GM12878 (cell line): ENCODE data around the gene KIF20B. TPM values are rescaled to one million over a fixed set of nuclear protein-coding genes. Genes with fewer than 3 reads are reported as not detected.

Experiments used
- ATAC-seq: fragments of 200-7000 bp; cut with Tn5 transposase; 3 replicates; pipeline ENCODE4 v1.9.1; 2020; ENCODE audit warnings: mild to moderate bottlenecking, moderate library complexity
- BruUV-seq: library from RNA; stranded (reverse); fragments of 400-500 nt; replicated peaks from 2 replicates; lab custom pipeline; 2021; lab: Mats Ljungman, UMichigan
- CTCF ChIA-PET: fragments of 300-600 bp; sonication (Branson Sonifier 250); formaldehyde crosslinking; extraction: SDS; loops from one replicate; lab custom pipeline; 2021; ENCODE audit warnings: inconsistent platforms; lab: Yijun Ruan, JAX
- POLR2A ChIA-PET: fragments of 350-600 bp; formaldehyde crosslinking; extraction: SDS; loops from one replicate; lab custom pipeline; 2021; ENCODE audit warnings: inconsistent platforms; lab: Charles Lee
- RAD21 ChIA-PET: fragments of 300-600 bp; sonication (Branson Sonifier 250); formaldehyde crosslinking; loops from one replicate; lab custom pipeline; 2023; ENCODE audit warnings: antibody characterized with exemption; ENCODE audit not compliant: unreplicated experiment; lab: Charles Lee
- SMC1A ChIA-PET: fragments of 300-600 bp; sonication (Branson Sonifier 250); formaldehyde crosslinking; loops from one replicate; lab custom pipeline; 2023; ENCODE audit not compliant: unreplicated experiment, uncharacterized antibody; lab: Charles Lee
- DNase-seq: peaks from one replicate; pipeline ENCODE4 v3.0.0-alpha.2; 2011; ENCODE audit warnings: low read depth, low spot score
- FAIRE-seq: peaks from 3 replicates; lab custom pipeline; 2011; peaks lifted over from hg19 to GRCh38; lab: Jason Lieb, UNC
- H2AFZ ChIP-seq: 2 replicates; pipeline ENCODE4 v1.6.0; 2011; ENCODE audit warnings: low read depth, low read length, control low read depth; ENCODE audit not compliant: control insufficient read depth
- H3K27ac ChIP-seq: 2 replicates; pipeline ENCODE4 v1.5.1; 2011; ENCODE audit warnings: control low read depth; ENCODE audit not compliant: control insufficient read depth, insufficient read depth
- H3K27me3 ChIP-seq, 2 experiments: replicated peaks in 1 of 2; 2 replicates each; pipeline versions ENCODE4 v1.6.0 to v1.6.1; 2011; ENCODE audit warnings: low read length in 1 of 2; ENCODE audit not compliant: control insufficient read depth in 2 of 2, insufficient read depth in 2 of 2
- H3K36me3 ChIP-seq, 2 experiments: 2 replicates each; pipeline ENCODE4 v1.5.1; 2011; ENCODE audit warnings: low read length in 1 of 2; ENCODE audit not compliant: control insufficient read depth in 2 of 2, insufficient read depth in 2 of 2
- H3K4me1 ChIP-seq: 2 replicates; pipeline ENCODE4 v1.6.1; 2011; ENCODE audit warnings: mild to moderate bottlenecking, low read length, moderate library complexity, mixed read lengths; ENCODE audit not compliant: control insufficient read depth, insufficient read depth
- H3K4me2 ChIP-seq: 2 replicates; pipeline ENCODE4 v1.6.0; 2011; ENCODE audit warnings: control low read depth; ENCODE audit not compliant: control insufficient read depth, insufficient read depth
- H3K4me3 ChIP-seq: fragments of 200-600 bp; sonication (generic); 2 replicates; pipeline ENCODE4 v1.5.1; 2016
- H3K79me2 ChIP-seq: 2 replicates; pipeline ENCODE4 v1.6.0; 2011; ENCODE audit warnings: low read length; ENCODE audit not compliant: control insufficient read depth, insufficient read depth
- H3K9ac ChIP-seq: 2 replicates; pipeline ENCODE4 v1.8.0; 2011; ENCODE audit warnings: low read length, control low read depth, mixed read lengths; ENCODE audit not compliant: control insufficient read depth, insufficient read depth
- H3K9me3 ChIP-seq: replicated peaks from 3 replicates; pipeline ENCODE4 v1.5.1; 2011; ENCODE audit warnings: mild to moderate bottlenecking, low read length; ENCODE audit not compliant: control insufficient read depth, insufficient read depth
- H4K20me1 ChIP-seq: 2 replicates; pipeline ENCODE4 v1.6.0; 2011; ENCODE audit not compliant: control insufficient read depth, insufficient read depth
- BRCA1 ChIP-seq: IDR thresholded peaks from 2 replicates; pipeline ENCODE4 v1.6.1; 2011; ENCODE audit warnings: low read depth, low read length, improper control_type of control experiment
- CREB1 ChIP-seq: IDR thresholded peaks from 2 replicates; pipeline ENCODE4 v1.6.1; 2012; ENCODE audit warnings: low read depth, mild to moderate bottlenecking, inconsistent platforms
- EED ChIP-seq: sonication (generic); IDR thresholded peaks from 2 replicates; pipeline ENCODE4 v1.6.1; 2016; ENCODE audit warnings: antibody characterized with exemption, low read depth
- GABPA ChIP-seq: IDR thresholded peaks from 2 replicates; pipeline ENCODE4 v1.6.1; 2014; ENCODE audit warnings: antibody characterized with exemption, low read depth, mild to moderate bottlenecking, inconsistent platforms
- MEF2B ChIP-seq: fragments of 450-650 bp; IDR thresholded peaks from 2 replicates; pipeline ENCODE4 v1.6.1; 2018; ENCODE audit warnings: mild to moderate bottlenecking, moderate library complexity; ENCODE audit not compliant: partially characterized antibody, poor library complexity, severe bottlenecking
- MTA2 ChIP-seq: fragments of 450-650 bp; IDR thresholded peaks from 2 replicates; pipeline ENCODE4 v1.6.1; 2016; ENCODE audit warnings: low read depth, mild to moderate bottlenecking, moderate library complexity
- MYB ChIP-seq: fragments of 150-350 bp; IDR thresholded peaks from 2 replicates; pipeline ENCODE4 v1.6.1; 2014; ENCODE audit warnings: mild to moderate bottlenecking, low read depth, low read length, borderline replicate concordance
- NFXL1 ChIP-seq: fragments of 450-650 bp; IDR thresholded peaks from 2 replicates; pipeline ENCODE4 v1.6.1; 2017; ENCODE audit warnings: antibody characterized with exemption, mild to moderate bottlenecking, borderline replicate concordance
- NR2F1 ChIP-seq: fragments of 450-650 bp; conservative IDR thresholded peaks from 2 replicates; pipeline ENCODE4 v1.6.1; 2017; ENCODE audit warnings: mild to moderate bottlenecking
- POLR2A ChIP-seq: IDR thresholded peaks from 2 replicates; pipeline ENCODE4 v1.6.1; 2011; ENCODE audit warnings: low read depth, mild to moderate bottlenecking, low read length
- TARDBP ChIP-seq: IDR thresholded peaks from 2 replicates; pipeline ENCODE4 v1.6.1; 2016; ENCODE audit warnings: borderline replicate concordance
- WGBS: methylation state at CpG from one replicate; pipeline ENCODE4 v1.1.6; 2016; ENCODE audit warnings: low lambda C conversion rate; ENCODE audit not compliant: insufficient replicate concordance, insufficient coverage; ENCODE audit errors: missing lambda C conversion rate; 5-methylcytosine and 5-hydroxymethylcytosine counted together
- in situ Hi-C: fragments of 300-500 bp; cut with MboI; formaldehyde crosslinking; loops from 9 replicates; pipeline ENCODE4 v1.14.3; 2018; ENCODE audit warnings: mixed read lengths
- intact Hi-C: fragments of 100-400 bp; cut with micrococcal nuclease; formaldehyde crosslinking; loops from one replicate; pipeline ENCODE4 v1.14.2; 2022; ENCODE audit not compliant: unreplicated experiment
- polyA plus RNA-seq, 11 experiments: library from polyadenylated mRNA; depleted of rRNA in 4 of 11; unstranded in 6 of 11; stranded (reverse) in 5 of 11; fragments of >200 nt; fragmentation: Nextera tagmentation in 4 of 11; fragmentation: Illumina TruSeq in 1 of 11; extraction: Ambion mirVana in 4 of 11; extraction: Trizol in 1 of 11; gene quantifications; 1 replicate in 1 of 11; 2 replicates in 10 of 11; pipeline versions ENCODE4 v1.2.1 to v1.2.3, GENCODE V29; 2011 to 2016; ENCODE audit warnings: inconsistent platforms in 2 of 11, missing spikeins in 2 of 11, low read depth in 1 of 11
- total RNA-seq, 4 experiments: library from RNA; depleted of rRNA in 3 of 4; stranded (reverse); fragments of >200 nt in 3 of 4; fragmentation: Illumina TruSeq in 1 of 4; extraction: Trizol in 1 of 4; gene quantifications; 2 replicates each; pipeline versions ENCODE4 v1.2.1 to v1.2.3, GENCODE V29; 2013 to 2021
- TF ChIP-seq, protein P1 (sequence below): IDR thresholded peaks from 2 replicates; pipeline ENCODE4 v1.6.1; 2012; ENCODE audit warnings: improper control_type of control experiment, low read depth, low read length; ENCODE audit not compliant: insufficient replicate concordance
- TF ChIP-seq, protein P2 (sequence below): IDR thresholded peaks from 2 replicates; pipeline ENCODE4 v1.6.1; 2012; ENCODE audit warnings: low read length, inconsistent platforms
- TF ChIP-seq, protein P3 (sequence below): IDR thresholded peaks from 2 replicates; pipeline ENCODE4 v1.6.1; 2012; ENCODE audit warnings: mild to moderate bottlenecking, low read depth, low read length
- TF ChIP-seq, protein P4 (sequence below): fragments of 450-650 bp; IDR thresholded peaks from 2 replicates; pipeline ENCODE4 v1.6.1; 2016; ENCODE audit warnings: mild to moderate bottlenecking

KIF20B gene
- total and polyA plus RNA-seq, 10 of the 15 experiments (the other 5 are each of a cell fraction or from before 2014, with no cell fraction given) = 15.6 to 67.7 (median 44.3) TPM

DNA sequence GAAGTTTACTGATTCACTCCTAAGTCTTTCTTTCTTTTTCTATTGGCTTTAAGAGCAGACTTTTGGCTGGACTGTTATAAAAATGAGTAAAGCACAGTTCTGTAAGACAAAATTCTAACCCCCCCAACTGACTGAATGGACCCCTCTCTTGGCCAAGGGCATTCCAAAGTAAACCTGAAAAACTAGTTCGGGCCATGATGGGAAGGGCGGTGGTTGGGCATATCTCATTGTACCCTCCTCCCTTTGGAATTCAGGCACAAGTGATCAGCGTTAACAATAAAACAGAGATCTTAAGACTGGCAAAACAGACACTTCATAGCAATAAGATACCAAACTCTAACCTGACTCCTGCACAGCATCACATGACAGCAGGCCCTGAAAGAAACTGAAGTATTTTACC is 6.1 kb upstream of the KIF20B start:
- Histone ChIP-seq H3K9ac (no peak overlapping the region), H4K20me1 (no peaks in the 10 kb centered on the region), H3K4me1 (no peaks in the 10 kb centered on the region), H3K79me2 (no peaks in the 10 kb centered on the region), H3K9me3 (no peaks in the 10 kb centered on the region), H3K36me3 (no peaks in the 10 kb centered on the region), H3K4me3 (no peak overlapping the region), H2AFZ (no peak overlapping the region), H3K4me2 (no peak overlapping the region), H3K27me3 (no peaks in the 10 kb centered on the region), H3K27ac (no peak overlapping the region)
- ChIA-PET POLR2A (no interaction called here), CTCF (no interaction called here), SMC1A (no interaction called here), RAD21 (no interaction called here)
- in situ Hi-C loops = no loop called here
- ATAC-seq (no peak), FAIRE-seq (no peak), DNase-seq (no peak)
- intact Hi-C loops = no loop called here
- 94% methylated on average over 3 of the region's 3 CpGs for WGBS
- BruUV-seq = no TSS peak
- TF ChIP-seq MTA2 (no peak), CREB1 (no peak), MEF2B (no peak), MYB (no peak), EED (no peak), NFXL1 (no peak), NR2F1 (no peak), GABPA (no peak), BRCA1 (no peak), TARDBP (no peak), POLR2A (no peak)
- TF ChIP-seq, protein P1, sequence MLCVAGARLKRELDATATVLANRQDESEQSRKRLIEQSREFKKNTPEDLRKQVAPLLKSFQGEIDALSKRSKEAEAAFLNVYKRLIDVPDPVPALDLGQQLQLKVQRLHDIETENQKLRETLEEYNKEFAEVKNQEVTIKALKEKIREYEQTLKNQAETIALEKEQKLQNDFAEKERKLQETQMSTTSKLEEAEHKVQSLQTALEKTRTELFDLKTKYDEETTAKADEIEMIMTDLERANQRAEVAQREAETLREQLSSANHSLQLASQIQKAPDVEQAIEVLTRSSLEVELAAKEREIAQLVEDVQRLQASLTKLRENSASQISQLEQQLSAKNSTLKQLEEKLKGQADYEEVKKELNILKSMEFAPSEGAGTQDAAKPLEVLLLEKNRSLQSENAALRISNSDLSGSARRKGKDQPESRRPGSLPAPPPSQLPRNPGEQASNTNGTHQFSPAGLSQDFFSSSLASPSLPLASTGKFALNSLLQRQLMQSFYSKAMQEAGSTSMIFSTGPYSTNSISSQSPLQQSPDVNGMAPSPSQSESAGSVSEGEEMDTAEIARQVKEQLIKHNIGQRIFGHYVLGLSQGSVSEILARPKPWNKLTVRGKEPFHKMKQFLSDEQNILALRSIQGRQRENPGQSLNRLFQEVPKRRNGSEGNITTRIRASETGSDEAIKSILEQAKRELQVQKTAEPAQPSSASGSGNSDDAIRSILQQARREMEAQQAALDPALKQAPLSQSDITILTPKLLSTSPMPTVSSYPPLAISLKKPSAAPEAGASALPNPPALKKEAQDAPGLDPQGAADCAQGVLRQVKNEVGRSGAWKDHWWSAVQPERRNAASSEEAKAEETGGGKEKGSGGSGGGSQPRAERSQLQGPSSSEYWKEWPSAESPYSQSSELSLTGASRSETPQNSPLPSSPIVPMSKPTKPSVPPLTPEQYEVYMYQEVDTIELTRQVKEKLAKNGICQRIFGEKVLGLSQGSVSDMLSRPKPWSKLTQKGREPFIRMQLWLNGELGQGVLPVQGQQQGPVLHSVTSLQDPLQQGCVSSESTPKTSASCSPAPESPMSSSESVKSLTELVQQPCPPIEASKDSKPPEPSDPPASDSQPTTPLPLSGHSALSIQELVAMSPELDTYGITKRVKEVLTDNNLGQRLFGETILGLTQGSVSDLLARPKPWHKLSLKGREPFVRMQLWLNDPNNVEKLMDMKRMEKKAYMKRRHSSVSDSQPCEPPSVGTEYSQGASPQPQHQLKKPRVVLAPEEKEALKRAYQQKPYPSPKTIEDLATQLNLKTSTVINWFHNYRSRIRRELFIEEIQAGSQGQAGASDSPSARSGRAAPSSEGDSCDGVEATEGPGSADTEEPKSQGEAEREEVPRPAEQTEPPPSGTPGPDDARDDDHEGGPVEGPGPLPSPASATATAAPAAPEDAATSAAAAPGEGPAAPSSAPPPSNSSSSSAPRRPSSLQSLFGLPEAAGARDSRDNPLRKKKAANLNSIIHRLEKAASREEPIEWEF = no peak
- TF ChIP-seq, protein P2, sequence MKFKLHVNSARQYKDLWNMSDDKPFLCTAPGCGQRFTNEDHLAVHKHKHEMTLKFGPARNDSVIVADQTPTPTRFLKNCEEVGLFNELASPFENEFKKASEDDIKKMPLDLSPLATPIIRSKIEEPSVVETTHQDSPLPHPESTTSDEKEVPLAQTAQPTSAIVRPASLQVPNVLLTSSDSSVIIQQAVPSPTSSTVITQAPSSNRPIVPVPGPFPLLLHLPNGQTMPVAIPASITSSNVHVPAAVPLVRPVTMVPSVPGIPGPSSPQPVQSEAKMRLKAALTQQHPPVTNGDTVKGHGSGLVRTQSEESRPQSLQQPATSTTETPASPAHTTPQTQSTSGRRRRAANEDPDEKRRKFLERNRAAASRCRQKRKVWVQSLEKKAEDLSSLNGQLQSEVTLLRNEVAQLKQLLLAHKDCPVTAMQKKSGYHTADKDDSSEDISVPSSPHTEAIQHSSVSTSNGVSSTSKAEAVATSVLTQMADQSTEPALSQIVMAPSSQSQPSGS = no peak
- TF ChIP-seq, protein P3, sequence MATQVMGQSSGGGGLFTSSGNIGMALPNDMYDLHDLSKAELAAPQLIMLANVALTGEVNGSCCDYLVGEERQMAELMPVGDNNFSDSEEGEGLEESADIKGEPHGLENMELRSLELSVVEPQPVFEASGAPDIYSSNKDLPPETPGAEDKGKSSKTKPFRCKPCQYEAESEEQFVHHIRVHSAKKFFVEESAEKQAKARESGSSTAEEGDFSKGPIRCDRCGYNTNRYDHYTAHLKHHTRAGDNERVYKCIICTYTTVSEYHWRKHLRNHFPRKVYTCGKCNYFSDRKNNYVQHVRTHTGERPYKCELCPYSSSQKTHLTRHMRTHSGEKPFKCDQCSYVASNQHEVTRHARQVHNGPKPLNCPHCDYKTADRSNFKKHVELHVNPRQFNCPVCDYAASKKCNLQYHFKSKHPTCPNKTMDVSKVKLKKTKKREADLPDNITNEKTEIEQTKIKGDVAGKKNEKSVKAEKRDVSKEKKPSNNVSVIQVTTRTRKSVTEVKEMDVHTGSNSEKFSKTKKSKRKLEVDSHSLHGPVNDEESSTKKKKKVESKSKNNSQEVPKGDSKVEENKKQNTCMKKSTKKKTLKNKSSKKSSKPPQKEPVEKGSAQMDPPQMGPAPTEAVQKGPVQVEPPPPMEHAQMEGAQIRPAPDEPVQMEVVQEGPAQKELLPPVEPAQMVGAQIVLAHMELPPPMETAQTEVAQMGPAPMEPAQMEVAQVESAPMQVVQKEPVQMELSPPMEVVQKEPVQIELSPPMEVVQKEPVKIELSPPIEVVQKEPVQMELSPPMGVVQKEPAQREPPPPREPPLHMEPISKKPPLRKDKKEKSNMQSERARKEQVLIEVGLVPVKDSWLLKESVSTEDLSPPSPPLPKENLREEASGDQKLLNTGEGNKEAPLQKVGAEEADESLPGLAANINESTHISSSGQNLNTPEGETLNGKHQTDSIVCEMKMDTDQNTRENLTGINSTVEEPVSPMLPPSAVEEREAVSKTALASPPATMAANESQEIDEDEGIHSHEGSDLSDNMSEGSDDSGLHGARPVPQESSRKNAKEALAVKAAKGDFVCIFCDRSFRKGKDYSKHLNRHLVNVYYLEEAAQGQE = no peak
- TF ChIP-seq, protein P4, sequence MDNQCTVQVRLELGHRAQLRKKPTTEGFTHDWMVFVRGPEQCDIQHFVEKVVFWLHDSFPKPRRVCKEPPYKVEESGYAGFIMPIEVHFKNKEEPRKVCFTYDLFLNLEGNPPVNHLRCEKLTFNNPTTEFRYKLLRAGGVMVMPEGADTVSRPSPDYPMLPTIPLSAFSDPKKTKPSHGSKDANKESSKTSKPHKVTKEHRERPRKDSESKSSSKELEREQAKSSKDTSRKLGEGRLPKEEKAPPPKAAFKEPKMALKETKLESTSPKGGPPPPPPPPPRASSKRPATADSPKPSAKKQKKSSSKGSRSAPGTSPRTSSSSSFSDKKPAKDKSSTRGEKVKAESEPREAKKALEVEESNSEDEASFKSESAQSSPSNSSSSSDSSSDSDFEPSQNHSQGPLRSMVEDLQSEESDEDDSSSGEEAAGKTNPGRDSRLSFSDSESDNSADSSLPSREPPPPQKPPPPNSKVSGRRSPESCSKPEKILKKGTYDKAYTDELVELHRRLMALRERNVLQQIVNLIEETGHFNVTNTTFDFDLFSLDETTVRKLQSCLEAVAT = no peak
